Right renal cortex interstitium (tissue), 3 donors: Measurements from ENCODE around the gene HABP2. TPM values are rescaled to one million over a fixed set of nuclear protein-coding genes. Genes with fewer than 3 reads are reported as not detected.

Source experiments
- DNase-seq, 3 donors: peaks; one replicate each; pipeline ENCODE4 v3.0.0-alpha.2; 2013; ENCODE audit warnings: low read depth in 3 of 3, low spot score in 2 of 3
- polyA plus RNA-seq, 3 donors: library from polyadenylated mRNA; unstranded; fragments of 120-200 nt; gene quantifications; one replicate each; pipeline ENCODE4 v1.2.1, GENCODE V29; 2013; ENCODE audit not compliant: insufficient read length in 3 of 3

Gene HABP2
- polyA plus RNA-seq, 3 donors: 0.40 to 0.65 (median 0.41) TPM

DNA sequence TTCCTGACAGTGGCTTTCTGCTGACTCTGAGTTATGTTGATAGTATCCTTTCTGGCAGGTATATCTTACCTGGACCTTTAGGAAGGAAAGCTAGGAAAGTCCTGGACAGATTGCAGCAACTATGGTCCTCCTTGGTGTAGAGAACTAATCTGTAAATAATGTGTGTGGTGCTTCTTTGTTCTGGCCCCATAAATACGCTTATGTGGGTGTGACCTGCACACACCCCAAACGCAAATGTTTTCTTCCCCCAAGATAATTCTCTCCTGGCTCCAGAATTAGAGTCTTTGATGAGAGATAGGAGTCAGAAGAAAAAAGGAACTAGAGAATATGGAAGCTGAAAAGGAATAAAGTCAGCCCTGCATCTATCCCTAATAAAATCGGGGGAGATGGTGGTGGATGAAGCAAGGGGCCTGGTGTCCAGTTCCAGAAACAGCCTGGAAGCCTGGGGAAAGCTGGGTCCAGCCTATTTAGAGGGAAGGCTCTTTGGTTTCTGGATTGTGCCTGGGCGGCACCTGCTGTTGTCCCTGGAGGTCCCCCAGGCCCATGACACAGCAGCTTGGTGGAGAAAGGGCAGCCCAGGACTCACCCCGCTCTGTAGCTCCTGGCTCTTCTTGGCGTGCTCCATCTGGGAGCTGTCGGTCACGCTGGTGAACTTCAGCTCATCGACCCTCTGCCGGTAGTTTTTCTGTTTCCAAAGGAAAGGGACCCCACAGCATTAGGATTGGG is 72.8 kb downstream of the HABP2 start:
- DNase-seq: no peak

DNA sequence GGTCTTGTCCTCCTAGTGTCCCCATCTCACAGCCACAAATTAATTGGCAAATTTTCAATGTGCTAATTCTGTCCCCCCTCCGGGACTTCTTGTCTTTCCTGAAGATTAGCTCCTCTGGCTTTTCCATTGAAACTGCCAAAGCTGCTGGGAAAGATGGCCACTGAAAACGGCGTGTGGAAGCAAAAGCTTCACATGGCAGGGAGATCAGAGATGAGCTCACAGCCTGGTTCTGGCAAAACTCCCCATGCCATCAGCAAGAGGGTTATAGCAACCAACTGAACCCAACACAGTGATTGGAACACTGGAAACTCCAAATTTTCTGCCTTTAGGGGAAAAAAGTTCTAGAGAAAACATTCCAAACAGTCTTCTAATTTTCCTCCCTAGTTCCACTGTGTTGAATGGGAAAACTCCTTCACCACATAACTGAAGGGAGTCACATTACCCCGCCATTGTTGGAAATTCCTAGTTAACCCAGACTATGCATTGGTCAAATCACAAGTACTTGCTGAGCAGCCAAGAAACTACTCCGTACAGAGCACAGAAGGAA is 74.0 kb downstream of the HABP2 start:
- no peak for DNase-seq

DNA sequence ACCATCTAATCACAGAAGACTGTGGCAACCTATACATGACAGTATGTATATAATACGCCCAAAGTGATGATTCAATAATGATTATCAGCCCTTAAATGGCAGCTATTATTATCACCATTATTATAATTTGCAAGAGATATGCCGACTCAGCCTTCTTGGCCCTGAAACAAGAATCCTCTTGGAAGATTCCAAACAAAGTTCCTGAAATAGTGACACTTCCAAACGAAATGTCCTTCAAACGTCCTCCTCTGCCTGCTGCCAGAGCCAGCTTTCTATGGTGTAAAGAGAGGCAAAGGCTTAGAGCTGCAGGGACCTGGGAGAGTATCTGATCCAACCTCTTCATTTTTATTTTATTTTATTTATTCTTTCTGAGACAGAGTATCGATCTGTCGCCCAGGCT is 75.0 kb downstream of the HABP2 start:
- DNase-seq: no peak

DNA sequence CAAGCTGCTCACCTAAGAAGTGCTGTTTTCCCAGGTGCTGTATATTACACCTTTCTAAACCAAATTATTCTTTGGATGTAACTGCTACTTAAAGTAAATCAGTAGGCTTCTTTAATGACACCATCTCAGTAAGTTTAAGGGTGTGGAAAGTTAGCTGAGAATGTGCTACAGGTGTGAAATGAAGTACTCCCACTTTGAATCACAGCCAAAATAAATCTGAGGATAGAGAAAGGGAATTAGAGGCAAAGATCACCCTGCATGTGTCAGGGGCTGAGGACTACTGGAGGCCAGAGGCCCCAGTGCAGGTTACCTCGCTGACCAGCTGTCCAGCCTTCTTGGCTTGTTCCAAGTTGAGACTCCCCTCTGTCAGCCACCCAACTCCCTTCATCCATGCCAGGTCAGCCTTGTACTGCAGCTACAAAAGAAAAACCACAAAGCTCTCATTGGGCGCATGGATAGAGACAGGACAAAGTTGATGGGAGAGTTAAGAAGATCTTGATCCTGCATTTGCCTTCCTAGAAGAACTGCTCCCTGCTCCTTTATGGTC is 75.8 kb downstream of the HABP2 start:
- DNase-seq: no peak

DNA sequence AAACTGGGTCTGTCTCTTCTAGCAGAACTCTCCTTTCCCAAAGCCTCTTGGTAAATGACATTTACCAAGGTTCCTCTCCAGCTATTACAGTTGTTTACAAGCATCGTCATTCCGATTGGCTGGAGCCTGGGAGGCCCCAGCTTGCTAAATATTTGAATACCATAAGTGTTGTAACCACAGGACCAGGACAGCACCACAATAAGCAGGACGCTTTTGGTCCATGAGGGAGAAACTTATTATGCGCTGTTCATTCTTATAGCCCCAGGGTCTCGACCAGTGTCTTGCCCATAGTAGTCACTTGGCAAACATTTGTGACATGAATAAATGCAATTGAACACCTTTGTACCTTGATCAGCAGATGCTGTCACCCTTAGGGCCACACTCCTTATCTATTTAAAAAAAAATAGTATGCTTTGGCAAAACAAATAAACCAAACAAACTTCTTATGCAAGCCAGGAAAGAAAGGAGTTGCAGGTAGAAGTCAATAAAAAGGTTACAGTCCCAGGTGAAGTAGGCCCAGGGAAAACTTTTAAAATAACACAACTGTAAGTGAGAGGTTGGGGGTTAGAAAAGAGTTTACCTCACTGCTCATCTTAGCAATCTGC is 78.2 kb downstream of the HABP2 start:
- DNase-seq: no peak

DNA sequence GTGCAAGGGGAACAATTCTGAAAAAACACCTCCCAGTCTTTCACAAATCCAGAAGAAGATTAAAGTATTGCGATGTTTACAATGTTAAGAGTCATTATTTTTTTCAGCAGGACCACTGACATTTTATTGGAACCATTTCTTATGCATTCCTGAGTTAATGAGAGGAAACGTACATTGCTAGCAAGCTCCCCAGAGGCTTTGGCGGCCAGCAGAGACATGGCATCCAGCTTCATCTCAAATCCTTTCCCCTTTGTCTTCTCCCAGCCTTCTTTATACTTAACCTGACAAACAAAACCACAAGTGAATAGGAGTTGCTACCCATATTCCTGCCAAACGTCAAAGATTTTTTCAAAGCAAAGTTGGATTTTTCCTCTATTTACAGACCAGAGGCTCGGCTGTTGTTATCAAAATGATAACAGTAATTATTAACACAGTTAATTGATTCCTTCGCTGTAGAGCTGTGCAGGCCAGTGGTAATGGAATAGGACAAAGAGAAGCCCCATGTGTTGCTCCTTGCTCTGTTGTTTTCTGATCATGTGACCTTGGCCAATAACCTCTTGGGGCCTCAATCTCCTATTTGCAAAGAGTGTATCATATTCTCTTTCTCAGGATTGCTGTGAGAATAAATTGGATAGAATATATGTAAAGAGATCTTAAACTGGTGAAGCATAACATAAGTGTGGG is 79.0 kb downstream of the HABP2 start:
- no peak for DNase-seq

Other genes starting within 250 kb of the HABP2 start
- gene NRAP, start 111.0 kb downstream of the HABP2 start, polyA plus RNA-seq: under 1 TPM in 2 of 3 donors, not detected in 1; 0.06 to 0.11 TPM
- gene CASP7, start 126.9 kb downstream of the HABP2 start, polyA plus RNA-seq: 10 to 100 TPM; 25.8 to 33.3 (median 28.8) TPM
- gene PLEKHS1, start 198.6 kb downstream of the HABP2 start, polyA plus RNA-seq: under 1 TPM in 2 of 3 donors, not detected in 1; 0.18 to 0.21 TPM